Erythroblast (primary cell): ENCODE data around the gene GRIK1.

Experiments
- GATA1 ChIP-seq: IDR thresholded peaks from 2 replicates; pipeline ENCODE4 v1.6.1; 2011; ENCODE audit warnings: low read depth, mild to moderate bottlenecking, control low read depth, low read length, moderate library complexity
- POLR2A ChIP-seq: IDR thresholded peaks from 2 replicates; pipeline ENCODE4 v1.6.1; 2011; ENCODE audit warnings: mild to moderate bottlenecking, low read length

DNA sequence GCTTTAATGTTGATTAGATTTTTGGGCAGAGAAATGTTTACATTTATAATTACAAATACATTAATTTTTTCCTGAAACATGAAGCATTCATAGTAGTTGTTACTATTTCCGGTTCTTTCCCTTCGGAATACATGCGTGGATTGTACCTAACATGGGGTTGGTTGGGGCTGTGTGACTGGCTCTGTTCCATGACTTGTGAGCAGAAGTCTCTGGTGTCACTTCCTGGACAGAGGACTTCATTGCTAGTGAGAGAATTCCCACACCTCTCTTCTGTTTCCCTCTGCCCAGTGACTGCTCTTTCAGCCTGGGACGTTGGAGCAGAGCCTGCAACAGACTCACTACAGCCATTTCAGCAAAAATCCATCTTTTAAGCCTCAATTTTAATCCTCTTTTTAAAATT, 231.4 kb downstream of the GRIK1 start:
- TF ChIP-seq POLR2A (no peak), GATA1 (no peak)
